ENCODE measurements around the gene TPBGL. TPM values are rescaled to one million over a fixed set of nuclear protein-coding genes. Genes with fewer than 3 reads are reported as not detected.

TPBGL gene
- total and polyA plus RNA-seq, 2 donors (not counting 1 experiment from before 2014, with no cell fraction given), result not detected

- H3K27me3 ChIP-seq (ENCODE audit: control insufficient read depth, insufficient read depth, low read length), result peaks cover 5% of the 10 kb centered on the region
- no peak for TF ChIP-seq EZH2 (IDR thresholded peaks at IDR 0.05; ENCODE audit: low read length, missing control alignments)
- TF ChIP-seq, protein P1, sequence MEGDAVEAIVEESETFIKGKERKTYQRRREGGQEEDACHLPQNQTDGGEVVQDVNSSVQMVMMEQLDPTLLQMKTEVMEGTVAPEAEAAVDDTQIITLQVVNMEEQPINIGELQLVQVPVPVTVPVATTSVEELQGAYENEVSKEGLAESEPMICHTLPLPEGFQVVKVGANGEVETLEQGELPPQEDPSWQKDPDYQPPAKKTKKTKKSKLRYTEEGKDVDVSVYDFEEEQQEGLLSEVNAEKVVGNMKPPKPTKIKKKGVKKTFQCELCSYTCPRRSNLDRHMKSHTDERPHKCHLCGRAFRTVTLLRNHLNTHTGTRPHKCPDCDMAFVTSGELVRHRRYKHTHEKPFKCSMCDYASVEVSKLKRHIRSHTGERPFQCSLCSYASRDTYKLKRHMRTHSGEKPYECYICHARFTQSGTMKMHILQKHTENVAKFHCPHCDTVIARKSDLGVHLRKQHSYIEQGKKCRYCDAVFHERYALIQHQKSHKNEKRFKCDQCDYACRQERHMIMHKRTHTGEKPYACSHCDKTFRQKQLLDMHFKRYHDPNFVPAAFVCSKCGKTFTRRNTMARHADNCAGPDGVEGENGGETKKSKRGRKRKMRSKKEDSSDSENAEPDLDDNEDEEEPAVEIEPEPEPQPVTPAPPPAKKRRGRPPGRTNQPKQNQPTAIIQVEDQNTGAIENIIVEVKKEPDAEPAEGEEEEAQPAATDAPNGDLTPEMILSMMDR (conservative IDR thresholded peaks at IDR 0.05 in 1 of 2, IDR thresholded peaks at IDR 0.05 in 1 of 2; ENCODE audit: low read depth in 1 of 2, low read length in 2 of 2), result no peak
- no peaks in the 10 kb centered on the region for H4K20me1 ChIP-seq (ENCODE audit: control insufficient read depth, extremely low read depth, insufficient read depth, low read length)
- H3K4me3 ChIP-seq (replicated peaks in 1 of 4; ENCODE audit: control extremely low read depth in 1 of 4, insufficient read depth in 1 of 4, low read depth in 3 of 4, low read length in 4 of 4), result no peak overlapping the region
- H3K9ac ChIP-seq (ENCODE audit: insufficient read depth, low read length), result no peak overlapping the region
- no peaks in the 10 kb centered on the region for H3K4me1 ChIP-seq (ENCODE audit: control insufficient read depth, extremely low read depth, insufficient read depth, low read length)
- H3K79me2 ChIP-seq (ENCODE audit: control insufficient read depth, insufficient read depth, low read length), result no peaks in the 10 kb centered on the region
- H2AFZ ChIP-seq (ENCODE audit: low read length), result no peak overlapping the region
- no peak overlapping the region for H3K27ac ChIP-seq (ENCODE audit: insufficient read depth, low read length)
- H3K4me2 ChIP-seq (ENCODE audit: extremely low read depth, insufficient read depth, low read length), result no peak overlapping the region
- DNase-seq (ENCODE audit: low read depth in 2 of 2), result no peak
- no peaks in the 10 kb centered on the region for H3K9me3 ChIP-seq (ENCODE audit: control insufficient read depth, insufficient read depth, low read depth, low read length)
- no peaks in the 10 kb centered on the region for H3K36me3 ChIP-seq (ENCODE audit: control insufficient read depth, insufficient read depth, low read length)
These were observed 46.9 kb upstream of the TPBGL start for GRCh38 chr11:75193711-75194110.

- Histone ChIP-seq H4K20me1 (ENCODE audit: control insufficient read depth, extremely low read depth, insufficient read depth, low read length) (no peaks in the 10 kb centered on the region), H2AFZ (ENCODE audit: low read length) (no peak overlapping the region), H3K9ac (ENCODE audit: insufficient read depth, low read length) (no peak overlapping the region), H3K4me2 (ENCODE audit: extremely low read depth, insufficient read depth, low read length) (no peak overlapping the region), H3K4me1 (ENCODE audit: control insufficient read depth, extremely low read depth, insufficient read depth, low read length) (no peaks in the 10 kb centered on the region), H3K27ac (ENCODE audit: insufficient read depth, low read length) (no peak overlapping the region), H3K4me3 (replicated peaks in 1 of 4; ENCODE audit: control extremely low read depth in 1 of 4, insufficient read depth in 1 of 4, low read depth in 3 of 4, low read length in 4 of 4) (no peak overlapping the region), H3K79me2 (ENCODE audit: control insufficient read depth, insufficient read depth, low read length) (no peaks in the 10 kb centered on the region), H3K9me3 (ENCODE audit: control insufficient read depth, insufficient read depth, low read depth, low read length) (no peaks in the 10 kb centered on the region), H3K36me3 (ENCODE audit: control insufficient read depth, insufficient read depth, low read length) (no peaks in the 10 kb centered on the region), H3K27me3 (ENCODE audit: control insufficient read depth, insufficient read depth, low read length) (peaks cover 9% of the 10 kb centered on the region)
- no peak for DNase-seq (ENCODE audit: low read depth in 2 of 2)
- TF ChIP-seq, protein P1 (conservative IDR thresholded peaks at IDR 0.05 in 1 of 2, IDR thresholded peaks at IDR 0.05 in 1 of 2; ENCODE audit: low read depth in 1 of 2, low read length in 2 of 2), result no peak
- TF ChIP-seq EZH2 (IDR thresholded peaks at IDR 0.05; ENCODE audit: low read length, missing control alignments), result no peak
These were observed 46.4 kb upstream of the TPBGL start for GRCh38 chr11:75194147-75194546.

- no peak overlapping the region for H3K4me3 ChIP-seq (replicated peaks in 1 of 4; ENCODE audit: control extremely low read depth in 1 of 4, insufficient read depth in 1 of 4, low read depth in 3 of 4, low read length in 4 of 4)
- no peaks in the 10 kb centered on the region for H3K36me3 ChIP-seq (ENCODE audit: control insufficient read depth, insufficient read depth, low read length)
- no peak for TF ChIP-seq EZH2 (IDR thresholded peaks at IDR 0.05; ENCODE audit: low read length, missing control alignments)
- TF ChIP-seq, protein P1 (conservative IDR thresholded peaks at IDR 0.05 in 1 of 2, IDR thresholded peaks at IDR 0.05 in 1 of 2; ENCODE audit: low read depth in 1 of 2, low read length in 2 of 2), result no peak
- H4K20me1 ChIP-seq (ENCODE audit: control insufficient read depth, extremely low read depth, insufficient read depth, low read length), result no peaks in the 10 kb centered on the region
- H3K27ac ChIP-seq (ENCODE audit: insufficient read depth, low read length), result no peak overlapping the region
- peaks cover 13% of the 10 kb centered on the region for H3K27me3 ChIP-seq (ENCODE audit: control insufficient read depth, insufficient read depth, low read length)
- H3K4me1 ChIP-seq (ENCODE audit: control insufficient read depth, extremely low read depth, insufficient read depth, low read length), result no peaks in the 10 kb centered on the region
- no peak overlapping the region for H2AFZ ChIP-seq (ENCODE audit: low read length)
- peak in 1 of 2 donors; percentile 0 for DNase-seq (ENCODE audit: low read depth in 2 of 2)
- H3K9ac ChIP-seq (ENCODE audit: insufficient read depth, low read length), result no peak overlapping the region
- H3K9me3 ChIP-seq (ENCODE audit: control insufficient read depth, insufficient read depth, low read depth, low read length), result no peaks in the 10 kb centered on the region
- H3K4me2 ChIP-seq (ENCODE audit: extremely low read depth, insufficient read depth, low read length), result no peak overlapping the region
- no peaks in the 10 kb centered on the region for H3K79me2 ChIP-seq (ENCODE audit: control insufficient read depth, insufficient read depth, low read length)
These were observed 45.2 kb upstream of the TPBGL start for GRCh38 chr11:75195167-75195962.
